GM21576 (cell line): ENCODE results near the gene LARP4.
"Not testable (repeated sequence)": the region's sequence is repeated elsewhere in the genome, so short reads cannot be mapped to it uniquely, and the experiment has no call there.

Source experiments
- ATAC-seq: cut with Tn5 transposase; IDR thresholded peaks from one replicate; pipeline ENCODE4 v1.9.1; 2021; ENCODE audit warnings: mild to moderate bottlenecking, moderate library complexity; ENCODE audit not compliant: unreplicated experiment

The LARP4 gene

DNA sequence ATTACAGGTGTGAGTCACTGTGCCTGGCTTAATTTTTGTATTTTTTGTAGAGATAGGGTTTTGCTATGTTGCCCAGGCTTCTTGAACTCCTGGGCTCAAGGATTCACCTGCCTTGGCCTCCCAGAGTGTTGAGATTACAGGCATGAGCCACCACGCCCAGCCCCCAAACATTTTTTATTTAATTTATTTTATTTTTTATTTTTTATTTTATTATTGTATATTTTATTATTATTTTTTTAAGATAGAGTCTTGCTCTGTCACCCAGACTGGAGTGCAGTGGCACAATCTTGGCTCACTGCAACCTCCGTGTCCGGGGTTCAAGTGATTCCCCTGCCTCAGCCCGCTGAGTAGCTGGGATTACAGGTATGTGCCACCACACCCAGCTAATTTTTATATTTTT lies 121.1 kb downstream of the LARP4 start:
- not testable (repeated sequence) for ATAC-seq

DNA sequence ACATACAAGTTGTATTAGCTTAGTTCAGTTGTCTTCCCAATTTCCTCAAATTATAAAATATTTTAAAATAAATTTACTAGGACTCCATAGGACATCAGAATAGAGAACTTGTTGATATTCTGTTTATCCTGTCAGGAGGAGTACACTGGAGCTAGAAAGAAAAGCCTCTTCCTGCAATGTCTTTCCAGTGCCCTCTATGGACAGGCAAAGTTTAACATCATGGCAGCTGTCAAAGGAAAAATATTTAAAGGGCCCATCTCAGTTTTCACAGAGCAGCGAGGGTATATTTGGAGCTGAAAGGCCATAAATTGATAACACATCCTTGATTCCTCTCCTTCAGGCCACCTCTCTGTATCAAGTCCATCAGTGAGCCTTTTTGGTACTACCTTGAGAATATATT lies 123.1 kb downstream of the LARP4 start:
- ATAC-seq: no peak

DNA sequence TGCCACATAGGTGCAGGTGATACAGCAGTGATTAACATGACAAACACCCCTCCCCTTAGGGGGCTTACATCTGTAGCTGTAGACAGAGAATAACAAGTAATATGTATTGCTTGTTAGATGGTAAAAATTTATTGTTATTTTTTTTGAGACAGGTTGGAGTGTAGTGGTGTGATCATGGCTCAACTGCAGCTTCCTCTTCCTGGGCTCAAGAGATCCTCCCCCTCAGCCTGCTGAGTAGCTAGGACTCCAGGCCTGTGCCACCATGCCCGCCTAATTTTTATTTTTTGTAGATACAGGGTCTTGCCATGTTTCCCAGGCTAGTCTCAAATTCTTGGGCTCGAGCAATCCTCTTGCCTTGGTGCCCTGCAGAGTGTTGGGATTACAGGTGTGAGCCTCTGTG lies 123.9 kb downstream of the LARP4 start:
- no peak for ATAC-seq

DNA sequence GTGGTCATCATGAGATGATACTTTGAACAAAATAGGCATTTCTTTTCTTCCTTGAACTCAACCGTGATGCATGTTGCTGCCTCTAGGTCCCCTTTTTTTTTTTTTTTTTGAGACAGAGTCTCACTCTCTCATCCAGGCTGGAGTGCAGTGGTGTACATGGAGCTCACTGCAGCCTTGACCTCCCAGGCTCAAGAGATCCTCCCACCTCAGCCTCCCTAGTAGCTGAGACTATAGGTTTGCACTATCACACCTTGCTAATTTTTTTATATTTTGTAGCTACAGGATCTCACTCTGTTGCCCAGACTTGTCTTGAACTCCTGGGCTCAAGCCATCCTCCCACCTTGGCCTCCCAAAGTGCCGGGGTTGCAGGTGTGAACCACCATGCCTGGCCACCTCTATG lies 124.7 kb downstream of the LARP4 start:
- no peak for ATAC-seq

DNA sequence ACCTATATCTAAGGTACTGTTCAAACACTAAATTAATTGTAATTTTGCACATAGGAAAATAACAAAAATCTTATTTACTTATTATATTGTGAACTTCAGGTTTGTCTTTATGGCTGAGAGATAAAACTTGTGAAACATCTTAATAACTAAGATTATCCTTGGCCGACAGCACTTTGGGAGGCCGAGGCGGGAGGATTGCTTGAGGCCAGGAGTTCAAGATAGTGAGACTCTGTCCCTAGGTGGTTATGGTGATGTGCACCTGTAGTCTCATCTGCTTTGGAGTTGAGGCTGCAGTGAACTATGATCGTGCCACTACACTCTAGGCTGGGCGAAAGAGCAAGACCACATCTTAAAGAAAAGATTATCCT lies 126.7 kb downstream of the LARP4 start:
- no peak for ATAC-seq

DNA sequence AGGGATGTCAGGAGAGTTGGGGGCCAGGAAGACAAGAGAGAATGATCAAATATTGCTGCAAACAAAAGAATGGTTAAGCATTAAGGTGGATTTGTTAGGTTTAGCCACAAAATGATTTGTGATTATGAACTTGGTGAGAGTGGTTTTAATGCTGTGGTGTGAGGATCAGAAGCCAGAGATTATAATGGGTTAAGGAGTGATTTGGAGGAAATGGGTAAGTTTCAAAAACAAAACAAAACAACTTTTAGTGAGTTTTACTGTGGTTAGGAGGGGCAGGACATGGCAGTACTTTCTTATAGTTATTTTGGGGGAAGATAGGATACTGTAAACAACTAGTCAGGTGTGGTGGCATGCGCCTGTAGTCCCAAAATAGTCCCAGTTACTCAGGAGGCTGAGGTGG lies 128.1 kb downstream of the LARP4 start:
- no peak for ATAC-seq

DNA sequence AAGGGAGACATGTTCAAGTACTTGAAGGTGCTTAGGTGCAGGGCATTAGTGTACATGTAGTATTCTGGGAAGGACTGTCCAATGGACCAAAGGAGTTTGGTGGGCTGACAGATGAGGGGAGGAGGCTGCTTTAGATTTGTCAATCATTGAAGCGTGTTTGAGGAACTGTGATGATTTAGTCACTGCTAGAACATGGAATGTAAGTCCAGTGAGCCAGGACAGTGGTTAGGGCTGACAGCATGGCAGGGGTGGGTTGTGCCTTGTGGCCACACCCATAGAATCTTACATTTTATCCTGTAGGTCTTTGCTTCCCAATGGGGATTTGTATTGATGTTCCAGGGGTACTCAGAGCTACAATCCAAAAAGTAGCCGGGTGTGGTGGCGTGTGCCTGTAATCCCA lies 128.7 kb downstream of the LARP4 start:
- ATAC-seq: no peak
